Measurements from ENCODE around the gene RNASE9.
A peak's percentile ranks its signal among the peaks of the same experiment; 100 is the strongest.
"Not testable (repeated sequence)": the region's sequence is repeated elsewhere in the genome, so short reads cannot be mapped to it uniquely, and the experiment has no call there.

RNASE9 gene

GRCh38 chr14:20572382-20572990, 11.6 kb upstream of the RNASE9 start:
- DNase-seq: peak; percentile 87

- DNase-seq: not testable (repeated sequence)
Measured at GRCh38 chr14:20570720-20571119, 9.9 kb upstream of the RNASE9 start.

- DNase-seq: not testable (repeated sequence)
Measured at GRCh38 chr14:20569865-20570264, 9.0 kb upstream of the RNASE9 start.

- DNase-seq: no peak
Measured at GRCh38 chr14:20569066-20569465, 8.2 kb upstream of the RNASE9 start.

- DNase-seq: no peak
Measured at GRCh38 chr14:20568393-20568792, 7.5 kb upstream of the RNASE9 start.

- DNase-seq: not testable (repeated sequence)
Measured at GRCh38 chr14:20567199-20567598, 6.4 kb upstream of the RNASE9 start.

GRCh38 chr14:20564501-20564997, 3.7 kb upstream of the RNASE9 start:
- no peak for DNase-seq

GRCh38 chr14:20563971-20564370, 3.1 kb upstream of the RNASE9 start:
- DNase-seq: no peak

- DNase-seq: no peak
Measured at GRCh38 chr14:20559461-20559904, 1.4 kb downstream of the RNASE9 start.

- DNase-seq: no peak
Measured at GRCh38 chr14:20557212-20557542, 3.7 kb downstream of the RNASE9 start.

GRCh38 chr14:20556500-20557211, 4.2 kb downstream of the RNASE9 start:
- no peak for DNase-seq

- DNase-seq: no peak
Measured at GRCh38 chr14:20555845-20556244, 5.0 kb downstream of the RNASE9 start.

GRCh38 chr14:20553024-20553423, 7.8 kb downstream of the RNASE9 start:
- DNase-seq: no peak

- DNase-seq: no peak
Measured at GRCh38 chr14:20551606-20552005, 9.2 kb downstream of the RNASE9 start.

GRCh38 chr14:20550926-20551325, 9.9 kb downstream of the RNASE9 start:
- DNase-seq: no peak

- DNase-seq: no peak
Measured at GRCh38 chr14:20548414-20549158, 12.3 kb downstream of the RNASE9 start.

GRCh38 chr14:20546877-20547276, 14.0 kb downstream of the RNASE9 start:
- DNase-seq: peak; percentile 55

GRCh38 chr14:20539906-20540305, 20.9 kb downstream of the RNASE9 start:
- DNase-seq: no peak

GRCh38 chr14:20530771-20531571, 29.9 kb downstream of the RNASE9 start:
- peak; percentile 77 for DNase-seq

- no peak for DNase-seq
Measured at GRCh38 chr14:20529806-20530205, 31.0 kb downstream of the RNASE9 start.

- DNase-seq: no peak
Measured at GRCh38 chr14:20524027-20524426, 36.8 kb downstream of the RNASE9 start.

- DNase-seq: no peak
Measured at GRCh38 chr14:20522332-20522731, 38.5 kb downstream of the RNASE9 start.

- no peak for DNase-seq
Measured at GRCh38 chr14:20516921-20517320, 43.9 kb downstream of the RNASE9 start.

Measured in islet precursor cell (in vitro differentiated cells).